ENCODE measurements around the gene LIPJ. TPM values are rescaled to one million over a fixed set of nuclear protein-coding genes. Genes with fewer than 3 reads are reported as not detected.

The LIPJ gene
- total RNA-seq, 3 donors from 2014 or later: not detected

- H3K4me3 Mint-ChIP-seq: no peak overlapping the region
- H3K27me3 Mint-ChIP-seq (ENCODE audit: low read depth): no peaks in the 10 kb centered on the region
- ATAC-seq: no peak
- peaks cover 2% of the 10 kb centered on the region for H3K4me1 Mint-ChIP-seq (ENCODE audit: low read depth)
- no peaks in the 10 kb centered on the region for H3K36me3 Mint-ChIP-seq (ENCODE audit: insufficient read depth)
- H3K9me3 Mint-ChIP-seq: no peaks in the 10 kb centered on the region
- no peak for DNase-seq
These were observed 24.4 kb upstream of the LIPJ start for GRCh38 chr10:88562152-88562551.

- no peak for ATAC-seq
- H3K9me3 Mint-ChIP-seq: no peaks in the 10 kb centered on the region
- H3K4me1 Mint-ChIP-seq (ENCODE audit: low read depth): no peaks in the 10 kb centered on the region
- H3K4me3 Mint-ChIP-seq: no peak overlapping the region
- no peak for DNase-seq
- no peaks in the 10 kb centered on the region for H3K27me3 Mint-ChIP-seq (ENCODE audit: low read depth)
- H3K36me3 Mint-ChIP-seq (ENCODE audit: insufficient read depth): no peaks in the 10 kb centered on the region
These were observed 21.5 kb upstream of the LIPJ start for GRCh38 chr10:88565072-88565471.

GRCh38 chr10:88582411-88582805 lies 4.2 kb upstream of the LIPJ start:
- DNase-seq (no peak), ATAC-seq (no peak)
- Mint-ChIP-seq H3K4me3 (peak overlapping the region; percentile 87), H3K4me1 (ENCODE audit: low read depth) (peaks cover 11% of the 10 kb centered on the region), H3K27me3 (ENCODE audit: low read depth) (peaks cover 5% of the 10 kb centered on the region), H3K9me3 (peaks cover 4% of the 10 kb centered on the region), H3K36me3 (ENCODE audit: insufficient read depth) (peaks cover 4% of the 10 kb centered on the region)

- Mint-ChIP-seq H3K4me1 (ENCODE audit: low read depth) (peaks cover 11% of the 10 kb centered on the region), H3K36me3 (ENCODE audit: insufficient read depth) (peaks cover 4% of the 10 kb centered on the region), H3K4me3 (peak within 1 kb of the TSS; percentile 87), H3K27me3 (ENCODE audit: low read depth) (peaks cover 5% of the 10 kb centered on the region), H3K9me3 (peaks cover 4% of the 10 kb centered on the region)
- ATAC-seq (peak; percentile 91 to 92), DNase-seq (peak; percentile 56)
These were observed 3.6 kb upstream of the LIPJ start, which contains the start of gene RNLS for GRCh38 chr10:88582806-88583583. Gene RNLS, minus strand, starts transcription at chr10:88583318.

GRCh38 chr10:88583584-88583957 lies 3.0 kb upstream of the LIPJ start:
- peaks cover 11% of the 10 kb centered on the region for H3K4me1 Mint-ChIP-seq (ENCODE audit: low read depth)
- peaks cover 4% of the 10 kb centered on the region for H3K9me3 Mint-ChIP-seq
- no peak for ATAC-seq
- peak overlapping the region; percentile 87 for H3K4me3 Mint-ChIP-seq
- peaks cover 4% of the 10 kb centered on the region for H3K36me3 Mint-ChIP-seq (ENCODE audit: insufficient read depth)
- no peak for DNase-seq
- H3K27me3 Mint-ChIP-seq (ENCODE audit: low read depth): peaks cover 5% of the 10 kb centered on the region

GRCh38 chr10:88592381-88592780 lies 5.8 kb downstream of the LIPJ start:
- DNase-seq: no peak
- Mint-ChIP-seq H3K4me1 (ENCODE audit: low read depth) (no peaks in the 10 kb centered on the region), H3K27me3 (ENCODE audit: low read depth) (no peaks in the 10 kb centered on the region), H3K9me3 (no peaks in the 10 kb centered on the region), H3K4me3 (no peak overlapping the region), H3K36me3 (ENCODE audit: insufficient read depth) (no peaks in the 10 kb centered on the region)
- no peak for ATAC-seq

GRCh38 chr10:88592906-88593305 lies 6.3 kb downstream of the LIPJ start:
- Mint-ChIP-seq H3K36me3 (ENCODE audit: insufficient read depth) (no peaks in the 10 kb centered on the region), H3K9me3 (no peaks in the 10 kb centered on the region), H3K27me3 (ENCODE audit: low read depth) (no peaks in the 10 kb centered on the region), H3K4me1 (ENCODE audit: low read depth) (peaks cover 1% of the 10 kb centered on the region), H3K4me3 (no peak overlapping the region)
- no peak for ATAC-seq
- DNase-seq: no peak

GRCh38 chr10:88594482-88594881 lies 7.9 kb downstream of the LIPJ start:
- Mint-ChIP-seq H3K4me3 (no peak overlapping the region), H3K36me3 (ENCODE audit: insufficient read depth) (no peaks in the 10 kb centered on the region), H3K27me3 (ENCODE audit: low read depth) (no peaks in the 10 kb centered on the region), H3K9me3 (no peaks in the 10 kb centered on the region), H3K4me1 (ENCODE audit: low read depth) (peaks cover 7% of the 10 kb centered on the region)
- ATAC-seq (no peak), DNase-seq (no peak)

- H3K27me3 Mint-ChIP-seq (ENCODE audit: low read depth): no peaks in the 10 kb centered on the region
- no peak for DNase-seq
- H3K9me3 Mint-ChIP-seq: no peaks in the 10 kb centered on the region
- ATAC-seq: peak in 1 of 2 donors; percentile 46
- no peaks in the 10 kb centered on the region for H3K36me3 Mint-ChIP-seq (ENCODE audit: insufficient read depth)
- peaks cover 7% of the 10 kb centered on the region for H3K4me1 Mint-ChIP-seq (ENCODE audit: low read depth)
- no peak overlapping the region for H3K4me3 Mint-ChIP-seq
These were observed 11.5 kb downstream of the LIPJ start for GRCh38 chr10:88598055-88598454.

- no peak for DNase-seq
- no peaks in the 10 kb centered on the region for H3K36me3 Mint-ChIP-seq (ENCODE audit: insufficient read depth)
- H3K9me3 Mint-ChIP-seq: no peaks in the 10 kb centered on the region
- no peak for ATAC-seq
- H3K4me3 Mint-ChIP-seq: no peak overlapping the region
- H3K27me3 Mint-ChIP-seq (ENCODE audit: low read depth): peaks cover 3% of the 10 kb centered on the region
- H3K4me1 Mint-ChIP-seq (ENCODE audit: low read depth): no peaks in the 10 kb centered on the region
These were observed 21.6 kb downstream of the LIPJ start for GRCh38 chr10:88608052-88608732.

- peaks cover 3% of the 10 kb centered on the region for H3K27me3 Mint-ChIP-seq (ENCODE audit: low read depth)
- no peaks in the 10 kb centered on the region for H3K36me3 Mint-ChIP-seq (ENCODE audit: insufficient read depth)
- ATAC-seq (no peak), DNase-seq (no peak)
- no peaks in the 10 kb centered on the region for H3K9me3 Mint-ChIP-seq
- H3K4me3 Mint-ChIP-seq: no peak overlapping the region
- H3K4me1 Mint-ChIP-seq (ENCODE audit: low read depth): no peaks in the 10 kb centered on the region
These were observed 22.2 kb downstream of the LIPJ start for GRCh38 chr10:88608780-88609179.

GRCh38 chr10:88616250-88616977 lies 29.9 kb downstream of the LIPJ start:
- Mint-ChIP-seq H3K9me3 (no peaks in the 10 kb centered on the region), H3K4me1 (ENCODE audit: low read depth) (no peaks in the 10 kb centered on the region), H3K27me3 (ENCODE audit: low read depth) (no peaks in the 10 kb centered on the region), H3K4me3 (no peak overlapping the region), H3K36me3 (ENCODE audit: insufficient read depth) (no peaks in the 10 kb centered on the region)
- no peak for DNase-seq
- ATAC-seq: no peak

GRCh38 chr10:88617772-88618300 lies 31.3 kb downstream of the LIPJ start:
- H3K4me1 Mint-ChIP-seq (ENCODE audit: low read depth): no peaks in the 10 kb centered on the region
- no peak for DNase-seq
- H3K9me3 Mint-ChIP-seq: no peaks in the 10 kb centered on the region
- no peak overlapping the region for H3K4me3 Mint-ChIP-seq
- no peaks in the 10 kb centered on the region for H3K27me3 Mint-ChIP-seq (ENCODE audit: low read depth)
- no peak for ATAC-seq
- H3K36me3 Mint-ChIP-seq (ENCODE audit: insufficient read depth): no peaks in the 10 kb centered on the region

- DNase-seq (no peak), ATAC-seq (no peak)
- Mint-ChIP-seq H3K27me3 (ENCODE audit: low read depth) (no peaks in the 10 kb centered on the region), H3K4me1 (ENCODE audit: low read depth) (no peaks in the 10 kb centered on the region), H3K4me3 (no peak overlapping the region), H3K9me3 (no peaks in the 10 kb centered on the region), H3K36me3 (ENCODE audit: insufficient read depth) (no peaks in the 10 kb centered on the region)
These were observed 31.9 kb downstream of the LIPJ start for GRCh38 chr10:88618496-88618895.
